A549 (cell line): Measurements from ENCODE around the gene TRPV3. TPM values are rescaled to one million over a fixed set of nuclear protein-coding genes. Genes with fewer than 3 reads are reported as not detected.

ENCODE experiments used
- ATAC-seq, 2 experiments: fragments of 200-7000 bp in 1 of 2; fragments of >200 bp in 1 of 2; cut with Nextera tagmentation in 1 of 2; cut with Tn5 transposase in 1 of 2; 3 replicates each; pipeline versions ENCODE4 v1.8.0 to v1.9.1; 2018 to 2020; ENCODE audit warnings: mild to moderate bottlenecking in 1 of 2, moderate library complexity in 1 of 2
- CTCF ChIA-PET: fragments of 300-600 bp; sonication (Branson Sonifier 250); formaldehyde crosslinking; extraction: SDS; loops from one replicate; lab custom pipeline; 2021; ENCODE audit warnings: antibody characterized with exemption, inconsistent platforms; lab: Yijun Ruan, JAX
- POLR2A ChIA-PET: fragments of 350-600 bp; formaldehyde crosslinking; extraction: SDS; loops from one replicate; lab custom pipeline; 2021; ENCODE audit warnings: antibody characterized with exemption, inconsistent platforms; lab: Yijun Ruan, JAX
- DNase-seq, 2 experiments: peaks; one replicate each; pipeline versions ENCODE4 v3.0.0 to v3.0.0-alpha.2; 2011 to 2016; ENCODE audit warnings: low read depth in 1 of 2, low spot score in 1 of 2
- FAIRE-seq: peaks from 2 replicates; lab custom pipeline; 2011; peaks lifted over from hg19 to GRCh38; lab: Jason Lieb, UNC
- H3K27ac ChIP-seq, 2 experiments: fragments of >200 bp; sonication (Bioruptor Twin); formaldehyde crosslinking; 3 replicates each; pipeline ENCODE4 v1.5.1; 2016 to 2017
- H3K4me1 ChIP-seq: fragments of >200 bp; sonication (Bioruptor Twin); formaldehyde crosslinking; 3 replicates; pipeline ENCODE4 v1.6.1; 2016
- H3K4me2 ChIP-seq: fragments of >200 bp; sonication (Bioruptor Twin); formaldehyde crosslinking; 3 replicates; pipeline ENCODE4 v1.6.1; 2016
- H3K4me3 ChIP-seq: fragments of >200 bp; sonication (Bioruptor Twin); formaldehyde crosslinking; 3 replicates; pipeline ENCODE4 v1.5.1; 2016
- H3K9me3 ChIP-seq: fragments of >200 bp; sonication (Bioruptor Twin); formaldehyde crosslinking; 3 replicates; pipeline ENCODE4 v1.6.1; 2016
- CEBPB ChIP-seq, 2 experiments: fragments of >200 bp in 1 of 2; sonication (Bioruptor Twin) in 1 of 2; formaldehyde crosslinking in 1 of 2; IDR thresholded peaks; 2 replicates each; pipeline ENCODE4 v1.6.1; 2012 to 2016
- EHF ChIP-seq: fragments of 250-450 bp; sonication (Bioruptor Pico); IDR thresholded peaks from 2 replicates; pipeline ENCODE4 v1.5.0; 2020; ENCODE audit warnings: mild to moderate bottlenecking
- EP300 ChIP-seq, 2 experiments: fragments of >200 bp; sonication (Bioruptor Twin); formaldehyde crosslinking; IDR thresholded peaks; 2 replicates in 1 of 2; 3 replicates in 1 of 2; pipeline ENCODE4 v1.6.1; 2016 to 2017
- ESRRA ChIP-seq: fragments of 150-350 bp; IDR thresholded peaks from 2 replicates; pipeline ENCODE4 v1.6.1; 2014; ENCODE audit warnings: mild to moderate bottlenecking, low read length, borderline replicate concordance
- FOSL2 ChIP-seq, 2 experiments: fragments of 450-650 bp in 1 of 2; fragments of >200 bp in 1 of 2; sonication (Bioruptor Twin) in 1 of 2; formaldehyde crosslinking; IDR thresholded peaks; 2 replicates each; pipeline versions ENCODE4 v1.5.0 to v1.6.1; 2016 to 2020; ENCODE audit warnings: mild to moderate bottlenecking in 1 of 2, moderate library complexity in 1 of 2
- GATA3 ChIP-seq: IDR thresholded peaks from 2 replicates; pipeline ENCODE4 v1.6.1; 2012; ENCODE audit warnings: borderline replicate concordance
- HOXA7 ChIP-seq: fragments of 250-450 bp; sonication (Bioruptor Pico); IDR thresholded peaks from 2 replicates; pipeline ENCODE4 v1.5.0; 2020; ENCODE audit warnings: mild to moderate bottlenecking, moderate library complexity
- HOXB5 ChIP-seq: fragments of 250-450 bp; sonication (Bioruptor Pico); IDR thresholded peaks from 2 replicates; pipeline ENCODE4 v1.5.0; 2020; ENCODE audit warnings: mild to moderate bottlenecking, moderate library complexity
- JUN ChIP-seq, 2 experiments: fragments of >200 bp; sonication (Bioruptor Twin); formaldehyde crosslinking; IDR thresholded peaks; 2 replicates in 1 of 2; 3 replicates in 1 of 2; pipeline ENCODE4 v1.6.1; 2016 to 2017
- JUNB ChIP-seq: fragments of >200 bp; sonication (Bioruptor Twin); formaldehyde crosslinking; IDR thresholded peaks from 2 replicates; pipeline ENCODE4 v1.6.1; 2016
- KDM1A ChIP-seq: fragments of 200-600 bp; sonication (generic); IDR thresholded peaks from 2 replicates; pipeline ENCODE4 v1.6.1; 2016; ENCODE audit warnings: low read depth, mild to moderate bottlenecking
- KDM5A ChIP-seq: fragments of 200-600 bp; sonication (generic); IDR thresholded peaks from 2 replicates; pipeline ENCODE4 v1.6.1; 2016; ENCODE audit warnings: antibody characterized with exemption, mild to moderate bottlenecking
- MAFK ChIP-seq: fragments of 450-650 bp; IDR thresholded peaks from 2 replicates; pipeline ENCODE4 v1.6.1; 2014; ENCODE audit not compliant: partially characterized antibody
- NR3C1 ChIP-seq: fragments of >200 bp; sonication (Bioruptor Twin); formaldehyde crosslinking; IDR thresholded peaks from 3 replicates; pipeline ENCODE4 v1.6.1; 2017
- POLR2A ChIP-seq: IDR thresholded peaks from 2 replicates; pipeline ENCODE4 v1.6.1; 2012; ENCODE audit warnings: mild to moderate bottlenecking, low read length
- RARB ChIP-seq: fragments of 250-450 bp; sonication (Bioruptor Pico); IDR thresholded peaks from 2 replicates; pipeline ENCODE4 v1.8.0; 2021; ENCODE audit warnings: mild to moderate bottlenecking, moderate library complexity
- RCOR1 ChIP-seq: fragments of 150-350 bp; IDR thresholded peaks from 2 replicates; pipeline ENCODE4 v1.6.1; 2014; ENCODE audit warnings: antibody characterized with exemption, low read length, low read depth
- SREBF2 ChIP-seq: fragments of 450-650 bp; IDR thresholded peaks from 2 replicates; pipeline ENCODE4 v1.6.1; 2014; ENCODE audit warnings: mild to moderate bottlenecking, moderate library complexity
- TP53 ChIP-seq: fragments of 250-450 bp; sonication (Bioruptor Pico); IDR thresholded peaks from 2 replicates; pipeline ENCODE4 v1.5.0; 2021; ENCODE audit warnings: mild to moderate bottlenecking, moderate library complexity
- ZNF302 ChIP-seq: fragments of 250-450 bp; sonication (Bioruptor Pico); IDR thresholded peaks from 2 replicates; pipeline ENCODE4 v1.9.0; 2021; ENCODE audit warnings: inconsistent platforms, mild to moderate bottlenecking, moderate library complexity
- WGBS: methylation state at CpG from one replicate; pipeline ENCODE4 v1.1.6; 2017; ENCODE audit errors: missing lambda C conversion rate; 5-methylcytosine and 5-hydroxymethylcytosine counted together
- polyA plus RNA-seq, 4 experiments: library from polyadenylated mRNA; depleted of rRNA in 3 of 4; stranded (reverse); fragments of >200 nt; fragmentation: RNase III in 1 of 4; extraction: RNeasy Plus Mini Kit Qiagen cat#74134 plus additional on column Dnase treatment in 1 of 4; gene quantifications; 2 replicates in 3 of 4; 3 replicates in 1 of 4; pipeline ENCODE4 v1.2.3, GENCODE V29; 2011 to 2017
- TF ChIP-seq, protein P1 (sequence below): IDR thresholded peaks from 2 replicates; pipeline ENCODE4 v1.6.1; 2012
- TF ChIP-seq, protein P2 (sequence below): IDR thresholded peaks from 2 replicates; pipeline ENCODE4 v1.6.1; 2012; ENCODE audit warnings: low read depth, borderline replicate concordance
- TF ChIP-seq, protein P3 (sequence below): fragments of 200-600 bp; sonication (generic); IDR thresholded peaks from 2 replicates; pipeline ENCODE4 v1.6.1; 2016; ENCODE audit warnings: antibody characterized with exemption, mild to moderate bottlenecking, moderate library complexity
- TF ChIP-seq, protein P4 (sequence below): fragments of 150-350 bp; IDR thresholded peaks from 2 replicates; pipeline ENCODE4 v1.6.1; 2014; ENCODE audit warnings: low read depth, mild to moderate bottlenecking, low read length

TRPV3 gene
- polyA plus RNA-seq, 2 of the 4 experiments (the other 2 are of a cell fraction), result 0.46 to 1.2 TPM

DNA sequence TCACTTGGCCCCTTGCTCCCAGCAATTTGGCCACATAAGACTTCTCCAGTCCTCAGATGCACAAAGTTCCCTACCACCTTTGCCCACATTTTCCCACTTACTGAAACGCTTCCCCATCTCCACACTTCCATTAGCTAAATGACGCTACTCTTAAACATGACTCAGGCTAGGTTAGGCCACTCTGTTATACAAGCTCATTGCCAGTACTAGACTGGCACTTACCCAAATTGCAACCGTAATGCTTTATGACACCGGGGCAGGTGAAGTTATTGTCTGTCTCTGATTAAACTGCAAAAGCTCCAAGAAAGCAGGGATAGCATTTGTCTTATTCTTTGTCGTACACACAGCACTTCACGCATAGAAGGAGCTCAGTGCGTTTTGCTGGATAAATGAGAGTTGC, 52.6 kb downstream of the TRPV3 start:
- no peak overlapping the region for H3K4me3 ChIP-seq
- FAIRE-seq, result no peak
- 85% methylated on average over 7 of the region's 7 CpGs for WGBS
- no peak overlapping the region for H3K4me2 ChIP-seq
- no peaks in the 10 kb centered on the region for H3K4me1 ChIP-seq
- CTCF ChIA-PET, result no interaction called here
- TF ChIP-seq MAFK, result no peak
- POLR2A ChIA-PET, result interaction anchor here (0.6 kb wide), 1 partner anchor 9 kb away, joined by 4 read pairs; no protein-coding TSS in a partner anchor
- no peak overlapping the region for H3K27ac ChIP-seq
- ATAC-seq, result no peak
- DNase-seq, result no peak
- H3K9me3 ChIP-seq, result peaks cover 2% of the 10 kb centered on the region; the same call in 2 of the 3 replicates

DNA sequence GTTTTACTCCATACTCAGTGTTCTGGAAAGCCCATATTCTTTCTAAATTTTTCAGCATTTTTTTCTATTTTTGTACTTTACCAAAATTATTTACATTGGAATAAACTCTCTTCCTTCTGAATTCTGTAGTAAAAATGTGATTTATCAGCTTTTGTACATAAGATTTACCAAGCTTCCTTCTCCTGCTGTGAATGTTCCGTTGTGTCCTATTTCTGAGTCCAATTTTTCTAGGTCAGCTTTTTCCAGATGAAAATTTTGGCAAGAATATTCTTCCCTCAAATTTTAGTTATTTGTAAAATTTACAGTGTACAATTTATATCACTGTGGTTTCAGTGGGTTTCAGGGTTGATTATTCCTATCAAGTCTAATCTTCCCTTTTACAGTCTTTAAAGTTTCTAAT, 54.3 kb downstream of the TRPV3 start:
- CTCF ChIA-PET, result interaction anchor here (0.8 kb wide), 1 partner anchor 9 kb away, joined by 3 read pairs; no protein-coding TSS in a partner anchor

DNA sequence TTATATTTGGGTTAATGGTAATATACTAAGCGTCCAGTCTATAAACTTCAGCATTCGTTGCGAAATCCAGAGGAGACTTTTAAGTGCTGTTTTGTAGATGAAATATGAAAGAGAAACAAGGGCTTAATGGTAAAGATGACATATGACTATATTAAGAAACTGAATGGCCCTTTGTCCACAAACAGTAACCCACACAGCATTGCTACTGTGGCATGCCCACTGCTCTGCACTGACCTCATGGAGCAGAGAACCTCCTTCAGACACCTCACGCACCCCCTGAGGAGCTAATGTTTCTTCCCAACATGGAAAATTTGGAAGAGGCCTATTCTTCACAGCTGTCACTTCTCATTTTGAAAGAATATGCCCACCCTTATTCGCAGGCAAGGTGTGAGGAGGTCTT, 55.1 kb downstream of the TRPV3 start:
- no peak overlapping the region for H3K4me2 ChIP-seq
- ChIA-PET POLR2A (no interaction called here), CTCF (interaction anchor here (0.8 to 1.0 kb wide), 2 partner anchors 10 to 145 kb away, joined by 3 read pairs; no protein-coding TSS in a partner anchor)
- H3K27ac ChIP-seq, result no peak overlapping the region
- ATAC-seq, result no peak
- no peak for DNase-seq
- no peaks in the 10 kb centered on the region for H3K4me1 ChIP-seq
- TF ChIP-seq RCOR1, result no peak
- no peak for TF ChIP-seq HOXB5
- no peak for FAIRE-seq
- peaks cover 2% of the 10 kb centered on the region; the same call in 1 of the 3 replicates for H3K9me3 ChIP-seq
- no peak overlapping the region for H3K4me3 ChIP-seq
- 59% methylated on average over 5 of the region's 5 CpGs for WGBS

More for the DNA sequence above, 54.3 kb downstream of the TRPV3 start:
- Histone ChIP-seq H3K4me3 (no peak overlapping the region), H3K4me2 (no peak overlapping the region), H3K4me1 (no peaks in the 10 kb centered on the region), H3K9me3 (peaks cover 2% of the 10 kb centered on the region; the same call in 2 of the 3 replicates), H3K27ac (no peak overlapping the region)
- POLR2A ChIA-PET, result no interaction called here
- no peak for ATAC-seq
- FAIRE-seq, result no peak
- DNase-seq, result no peak
- WGBS, result 26% methylated on average over 1 of the region's 1 CpG
- TF ChIP-seq EHF, result no peak
- no peak for TF ChIP-seq FOSL2 (IDR thresholded peaks at IDR 0.05)
- TF ChIP-seq FOSL2 (CRISPR knock-in tag; IDR thresholded peaks at IDR 0.05), result no peak
- TF ChIP-seq GATA3, result no peak
- no peak for TF ChIP-seq KDM5A
- no peak for TF ChIP-seq RARB
- TF ChIP-seq, protein P1, sequence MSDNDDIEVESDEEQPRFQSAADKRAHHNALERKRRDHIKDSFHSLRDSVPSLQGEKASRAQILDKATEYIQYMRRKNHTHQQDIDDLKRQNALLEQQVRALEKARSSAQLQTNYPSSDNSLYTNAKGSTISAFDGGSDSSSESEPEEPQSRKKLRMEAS, result no peak
- TF ChIP-seq POLR2A, result no peak

DNA sequence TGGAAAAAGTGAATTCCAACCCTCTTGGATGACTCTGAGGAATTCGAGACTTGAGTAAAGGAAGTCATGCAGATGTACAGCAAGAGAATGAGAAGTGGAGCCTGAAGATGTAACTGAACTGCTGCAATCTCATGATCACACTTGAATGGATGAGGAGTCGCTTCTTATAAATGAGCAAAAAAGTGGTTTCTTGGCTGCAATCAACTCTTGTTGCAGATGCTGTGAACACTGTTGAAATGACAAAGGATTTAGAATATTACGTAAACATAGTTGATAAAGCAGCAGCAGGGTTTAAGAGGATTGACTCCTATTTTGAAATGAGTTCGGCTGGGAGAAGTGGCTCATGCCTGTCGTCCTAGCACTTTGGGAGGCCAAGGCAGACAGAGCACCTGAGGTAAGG, 56.3 kb downstream of the TRPV3 start:
- FAIRE-seq, result peak; percentile 28

DNA sequence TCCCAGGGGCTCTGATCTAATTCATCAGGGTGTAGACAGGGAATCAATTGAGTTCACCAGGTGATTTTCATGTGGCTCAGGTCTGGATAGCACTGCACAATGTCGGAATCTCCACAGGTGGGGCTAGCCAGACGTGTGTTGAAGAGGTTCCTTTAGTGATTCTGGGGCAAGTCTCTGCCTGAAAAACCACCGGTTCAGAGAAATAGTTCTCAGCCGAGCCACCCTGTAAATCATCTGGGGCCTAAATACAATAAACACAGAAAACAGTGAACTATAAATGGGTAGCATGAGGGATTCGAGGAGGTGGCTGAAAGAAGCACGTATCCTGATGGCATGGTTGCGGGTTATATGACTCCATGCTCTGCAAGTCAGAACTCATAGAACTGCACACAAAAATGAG, 60.5 kb downstream of the TRPV3 start:
- no peak overlapping the region for H3K4me2 ChIP-seq
- POLR2A ChIA-PET, result no interaction called here
- no peak overlapping the region for H3K4me3 ChIP-seq
- TF ChIP-seq MAFK (no peak), ESRRA (no peak), KDM1A (no peak), SREBF2 (no peak), NR3C1 (no peak), FOSL2 (IDR thresholded peaks at IDR 0.05) (no peak), FOSL2 (CRISPR knock-in tag; IDR thresholded peaks at IDR 0.05) (no peak), HOXA7 (CRISPR knock-in tag) (no peak), JUNB (no peak), TP53 (CRISPR knock-in tag) (no peak), CEBPB (IDR thresholded peaks at IDR 0.05) (no peak), RCOR1 (no peak)
- TF ChIP-seq, protein P2, sequence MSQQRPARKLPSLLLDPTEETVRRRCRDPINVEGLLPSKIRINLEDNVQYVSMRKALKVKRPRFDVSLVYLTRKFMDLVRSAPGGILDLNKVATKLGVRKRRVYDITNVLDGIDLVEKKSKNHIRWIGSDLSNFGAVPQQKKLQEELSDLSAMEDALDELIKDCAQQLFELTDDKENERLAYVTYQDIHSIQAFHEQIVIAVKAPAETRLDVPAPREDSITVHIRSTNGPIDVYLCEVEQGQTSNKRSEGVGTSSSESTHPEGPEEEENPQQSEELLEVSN, result no peak
- TF ChIP-seq, protein P3, sequence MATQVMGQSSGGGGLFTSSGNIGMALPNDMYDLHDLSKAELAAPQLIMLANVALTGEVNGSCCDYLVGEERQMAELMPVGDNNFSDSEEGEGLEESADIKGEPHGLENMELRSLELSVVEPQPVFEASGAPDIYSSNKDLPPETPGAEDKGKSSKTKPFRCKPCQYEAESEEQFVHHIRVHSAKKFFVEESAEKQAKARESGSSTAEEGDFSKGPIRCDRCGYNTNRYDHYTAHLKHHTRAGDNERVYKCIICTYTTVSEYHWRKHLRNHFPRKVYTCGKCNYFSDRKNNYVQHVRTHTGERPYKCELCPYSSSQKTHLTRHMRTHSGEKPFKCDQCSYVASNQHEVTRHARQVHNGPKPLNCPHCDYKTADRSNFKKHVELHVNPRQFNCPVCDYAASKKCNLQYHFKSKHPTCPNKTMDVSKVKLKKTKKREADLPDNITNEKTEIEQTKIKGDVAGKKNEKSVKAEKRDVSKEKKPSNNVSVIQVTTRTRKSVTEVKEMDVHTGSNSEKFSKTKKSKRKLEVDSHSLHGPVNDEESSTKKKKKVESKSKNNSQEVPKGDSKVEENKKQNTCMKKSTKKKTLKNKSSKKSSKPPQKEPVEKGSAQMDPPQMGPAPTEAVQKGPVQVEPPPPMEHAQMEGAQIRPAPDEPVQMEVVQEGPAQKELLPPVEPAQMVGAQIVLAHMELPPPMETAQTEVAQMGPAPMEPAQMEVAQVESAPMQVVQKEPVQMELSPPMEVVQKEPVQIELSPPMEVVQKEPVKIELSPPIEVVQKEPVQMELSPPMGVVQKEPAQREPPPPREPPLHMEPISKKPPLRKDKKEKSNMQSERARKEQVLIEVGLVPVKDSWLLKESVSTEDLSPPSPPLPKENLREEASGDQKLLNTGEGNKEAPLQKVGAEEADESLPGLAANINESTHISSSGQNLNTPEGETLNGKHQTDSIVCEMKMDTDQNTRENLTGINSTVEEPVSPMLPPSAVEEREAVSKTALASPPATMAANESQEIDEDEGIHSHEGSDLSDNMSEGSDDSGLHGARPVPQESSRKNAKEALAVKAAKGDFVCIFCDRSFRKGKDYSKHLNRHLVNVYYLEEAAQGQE, result no peak
- TF ChIP-seq, protein P4, sequence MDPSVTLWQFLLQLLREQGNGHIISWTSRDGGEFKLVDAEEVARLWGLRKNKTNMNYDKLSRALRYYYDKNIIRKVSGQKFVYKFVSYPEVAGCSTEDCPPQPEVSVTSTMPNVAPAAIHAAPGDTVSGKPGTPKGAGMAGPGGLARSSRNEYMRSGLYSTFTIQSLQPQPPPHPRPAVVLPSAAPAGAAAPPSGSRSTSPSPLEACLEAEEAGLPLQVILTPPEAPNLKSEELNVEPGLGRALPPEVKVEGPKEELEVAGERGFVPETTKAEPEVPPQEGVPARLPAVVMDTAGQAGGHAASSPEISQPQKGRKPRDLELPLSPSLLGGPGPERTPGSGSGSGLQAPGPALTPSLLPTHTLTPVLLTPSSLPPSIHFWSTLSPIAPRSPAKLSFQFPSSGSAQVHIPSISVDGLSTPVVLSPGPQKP, result no peak
- TF ChIP-seq, all 56 proteins: peak for 0
- no peak for FAIRE-seq
- 51% methylated on average over 7 of the region's 7 CpGs for WGBS
- H3K9me3 ChIP-seq, result 0 out of 3 replicates have a peak, but pooled peaks cover 2% of the 10 kb centered on the region
- ATAC-seq, result no peak
- H3K4me1 ChIP-seq, result no peaks in the 10 kb centered on the region
- CTCF ChIA-PET, result no interaction called here
- DNase-seq, result no peak
- no peak overlapping the region for H3K27ac ChIP-seq

More for the DNA sequence above, 56.3 kb downstream of the TRPV3 start:
- ChIA-PET CTCF (no interaction called here), POLR2A (no interaction called here)
- H3K4me1 ChIP-seq, result no peaks in the 10 kb centered on the region
- H3K27ac ChIP-seq, result no peak overlapping the region
- TF ChIP-seq JUNB, result no peak
- no peak for TF ChIP-seq ZNF302 (CRISPR knock-in tag)
- TF ChIP-seq SREBF2, result no peak
- TF ChIP-seq JUN (IDR thresholded peaks at IDR 0.05), result no peak
- no peak for TF ChIP-seq EP300 (IDR thresholded peaks at IDR 0.05)
- DNase-seq, result no peak
- no peak overlapping the region for H3K4me3 ChIP-seq
- no peak overlapping the region for H3K4me2 ChIP-seq
- WGBS, result 39% methylated on average over 5 of the region's 5 CpGs
- ATAC-seq, result no peak
- peaks cover 2% of the 10 kb centered on the region; the same call in 1 of the 3 replicates for H3K9me3 ChIP-seq
